HepG2 (cell line): ENCODE data around the gene WWTR1. TPM values are rescaled to one million over a fixed set of nuclear protein-coding genes. Genes with fewer than 3 reads are reported as not detected.
A peak's percentile ranks its signal among the peaks of the same experiment; 100 is the strongest.

Experiments
- ATF1 ChIP-seq: IDR thresholded peaks from 2 replicates; pipeline ENCODE4 v1.6.1; 2016; ENCODE audit warnings: mild to moderate bottlenecking, control low read depth
- BHLHE40 ChIP-seq: IDR thresholded peaks from 2 replicates; pipeline ENCODE4 v1.6.1; 2011; ENCODE audit warnings: low read length, improper control_type of control experiment
- CBX1 ChIP-seq: IDR thresholded peaks from one replicate; pipeline ENCODE4 v1.6.1; 2016; ENCODE audit warnings: antibody characterized with exemption, low read depth
- EED ChIP-seq: sonication (generic); formaldehyde crosslinking; IDR thresholded peaks from 2 replicates; pipeline ENCODE4 v1.5.0; 2020; ENCODE audit warnings: mild to moderate bottlenecking, missing genetic modification reagents
- ESRRA ChIP-seq: sonication (generic); formaldehyde crosslinking; IDR thresholded peaks from 2 replicates; pipeline ENCODE4 v1.5.1; 2020; ENCODE audit warnings: mild to moderate bottlenecking, low read depth, missing genetic modification reagents
- HMG20B ChIP-seq: conservative IDR thresholded peaks from 2 replicates; pipeline ENCODE4 v1.6.1; 2016; ENCODE audit warnings: missing genetic modification reagents, missing compliant biosample characterization
- MXD3 ChIP-seq: IDR thresholded peaks from 2 replicates; pipeline ENCODE4 v1.6.1; 2016; ENCODE audit warnings: mild to moderate bottlenecking, missing biosample characterization, missing genetic modification reagents
- NBN ChIP-seq: fragments of 450-650 bp; conservative IDR thresholded peaks from 2 replicates; pipeline ENCODE4 v1.6.1; 2017
- NR2F2 ChIP-seq: IDR thresholded peaks from 2 replicates; pipeline ENCODE4 v1.6.1; 2012; ENCODE audit warnings: low read depth, inconsistent platforms, borderline replicate concordance
- POLR2G ChIP-seq: fragments of 200-400 bp; formaldehyde crosslinking; IDR thresholded peaks from 2 replicates; pipeline ENCODE4 v1.6.1; 2018; ENCODE audit warnings: mild to moderate bottlenecking, low read depth, low read length, moderate library complexity
- ZBTB10 ChIP-seq: sonication (generic); formaldehyde crosslinking; IDR thresholded peaks from 2 replicates; pipeline ENCODE4 v1.4.0; 2020; ENCODE audit warnings: missing genetic modification reagents, borderline replicate concordance
- ZBTB42 ChIP-seq: sonication (generic); formaldehyde crosslinking; IDR thresholded peaks from 2 replicates; pipeline ENCODE4 v1.5.0; 2020; ENCODE audit warnings: mild to moderate bottlenecking, missing genetic modification reagents
- ZBTB44 ChIP-seq: sonication (generic); formaldehyde crosslinking; IDR thresholded peaks from 2 replicates; pipeline ENCODE4 v1.4.0; 2020; ENCODE audit warnings: missing genetic modification reagents
- ZKSCAN5 ChIP-seq: sonication (generic); formaldehyde crosslinking; IDR thresholded peaks from 2 replicates; pipeline ENCODE4 v1.5.1; 2020; ENCODE audit warnings: mild to moderate bottlenecking, missing genetic modification reagents
- ZNF20 ChIP-seq: sonication (generic); formaldehyde crosslinking; IDR thresholded peaks from 2 replicates; pipeline ENCODE4 v1.4.0; 2020; ENCODE audit warnings: mild to moderate bottlenecking, moderate library complexity, missing genetic modification reagents
- ZNF275 ChIP-seq: sonication (generic); formaldehyde crosslinking; IDR thresholded peaks from 2 replicates; pipeline ENCODE4 v1.8.0; 2022; ENCODE audit warnings: missing genetic modification reagents, mild to moderate bottlenecking, inconsistent platforms, borderline replicate concordance
- ZNF280B ChIP-seq: sonication (generic); formaldehyde crosslinking; IDR thresholded peaks from 2 replicates; pipeline ENCODE4 v1.5.0; 2020; ENCODE audit warnings: missing genetic modification reagents, mild to moderate bottlenecking, borderline replicate concordance
- ZNF3 ChIP-seq: IDR thresholded peaks from 2 replicates; pipeline ENCODE4 v1.7.0; 2017; ENCODE audit warnings: inconsistent platforms
- ZNF350 ChIP-seq: sonication (generic); formaldehyde crosslinking; IDR thresholded peaks from 2 replicates; pipeline ENCODE4 v1.4.0; 2020; ENCODE audit warnings: mild to moderate bottlenecking, low read depth, missing genetic modification reagents, borderline replicate concordance
- ZNF446 ChIP-seq: sonication (generic); formaldehyde crosslinking; IDR thresholded peaks from 2 replicates; pipeline ENCODE4 v1.5.0; 2020; ENCODE audit warnings: mild to moderate bottlenecking, missing genetic modification reagents
- polyA plus RNA-seq, 8 experiments: library from polyadenylated mRNA; depleted of rRNA in 3 of 8; stranded (reverse) in 7 of 8; unstranded in 1 of 8; fragments of >200 nt; fragmentation: Illumina TruSeq in 4 of 8; extraction: Trizol in 4 of 8; gene quantifications; 2 replicates each; pipeline versions ENCODE4 v1.2.1 to v1.2.3, GENCODE V29; 2011 to 2016; ENCODE audit warnings: low read depth in 4 of 8, missing spikeins in 1 of 8, mixed read lengths in 1 of 8; ENCODE audit not compliant: insufficient read depth in 1 of 8
- total RNA-seq, 5 experiments: library from RNA; depleted of rRNA; stranded (reverse); fragments of >200 nt; fragmentation: Illumina TruSeq; extraction: Trizol; gene quantifications; 2 replicates each; pipeline ENCODE4 v1.2.3, GENCODE V29; 2016; ENCODE audit warnings: low read depth in 1 of 5

WWTR1 gene
- total and polyA plus RNA-seq, 2 of the 13 experiments (the other 11 are each of a cell fraction or from before 2014, with no cell fraction given) = 19.7 to 139 TPM

GRCh38 chr3:149493315-149494021 lies 164.4 kb downstream of the WWTR1 start (continued):
- TF ChIP-seq ZBTB10 (no peak), ESRRA (CRISPR knock-in tag) (peak; percentile 73; the same call in 1 of the 2 replicates), BHLHE40 (no peak), ZNF446 (CRISPR knock-in tag) (no peak), ZNF350 (CRISPR knock-in tag) (peak; percentile 54; the same call in 1 of the 2 replicates), ZBTB44 (CRISPR knock-in tag) (no peak), HMG20B (no peak), ZNF3 (peak; percentile 89), POLR2G (peak; percentile 65), ZNF280B (no peak; the same call in 1 of the 2 replicates), CBX1 (peak; percentile 55), ZNF275 (no peak), NBN (no peak), ZBTB42 (no peak), ZKSCAN5 (CRISPR knock-in tag) (no peak), MXD3 (CRISPR knock-in tag) (no peak), EED (CRISPR knock-in tag) (no peak), ZNF20 (CRISPR knock-in tag) (no peak), ATF1 (CRISPR knock-in tag) (no peak), NR2F2 (no peak)
